Inflammatory macrophage (primary cell): ENCODE measurements around the gene IFNL1.
"Not testable (repeated sequence)": the region's sequence is repeated elsewhere in the genome, so short reads cannot be mapped to it uniquely, and the experiment has no call there.

Experiments
- DNase-seq, 2 donors: peaks; one replicate each; pipeline ENCODE4 v3.0.0-alpha.2; 2020 to 2022

IFNL1 gene

GRCh38 chr19:39308531-39309304 is 12.5 kb downstream of the IFNL1 start:
- DNase-seq, result no peak

GRCh38 chr19:39309305-39309670 is 13.1 kb downstream of the IFNL1 start:
- not testable (repeated sequence) for DNase-seq

GRCh38 chr19:39310558-39311311 is 14.5 kb downstream of the IFNL1 start:
- peak in 1 of 2 donors; percentile 19 for DNase-seq

GRCh38 chr19:39314016-39314728 is 18.0 kb downstream of the IFNL1 start:
- no peak for DNase-seq

- no peak for DNase-seq
Observed at GRCh38 chr19:39315933-39316332, 19.7 kb downstream of the IFNL1 start.

GRCh38 chr19:39316627-39317321 is 20.6 kb downstream of the IFNL1 start:
- no peak for DNase-seq

GRCh38 chr19:39317476-39317875 is 21.3 kb downstream of the IFNL1 start:
- DNase-seq, result no peak

- DNase-seq, result no peak
Observed at GRCh38 chr19:39318071-39318470, 21.9 kb downstream of the IFNL1 start.

GRCh38 chr19:39318690-39319089 is 22.5 kb downstream of the IFNL1 start:
- no peak for DNase-seq

- no peak for DNase-seq
Observed at GRCh38 chr19:39319098-39319891, 23.1 kb downstream of the IFNL1 start.

GRCh38 chr19:39319892-39320248 is 23.7 kb downstream of the IFNL1 start:
- no peak for DNase-seq

- DNase-seq, result no peak
Observed at GRCh38 chr19:39321117-39321831, 25.1 kb downstream of the IFNL1 start.

GRCh38 chr19:39321832-39322176 is 25.6 kb downstream of the IFNL1 start:
- no peak for DNase-seq

- no peak for DNase-seq
Observed at GRCh38 chr19:39324242-39324842, 28.1 kb downstream of the IFNL1 start.

GRCh38 chr19:39325778-39326665 is 29.8 kb downstream of the IFNL1 start:
- DNase-seq, result no peak

- no peak for DNase-seq
Observed at GRCh38 chr19:39327363-39328045, 31.3 kb downstream of the IFNL1 start.

GRCh38 chr19:39328046-39328705 is 32.0 kb downstream of the IFNL1 start:
- peak; percentile 65 to 69 for DNase-seq

- DNase-seq, result no peak
Observed at GRCh38 chr19:39329948-39330347, 33.7 kb downstream of the IFNL1 start.

- DNase-seq, result no peak
Observed at GRCh38 chr19:39332293-39332692, 36.1 kb downstream of the IFNL1 start.
